Measurements from ENCODE around the gene KRTAP19-3.

DNA sequence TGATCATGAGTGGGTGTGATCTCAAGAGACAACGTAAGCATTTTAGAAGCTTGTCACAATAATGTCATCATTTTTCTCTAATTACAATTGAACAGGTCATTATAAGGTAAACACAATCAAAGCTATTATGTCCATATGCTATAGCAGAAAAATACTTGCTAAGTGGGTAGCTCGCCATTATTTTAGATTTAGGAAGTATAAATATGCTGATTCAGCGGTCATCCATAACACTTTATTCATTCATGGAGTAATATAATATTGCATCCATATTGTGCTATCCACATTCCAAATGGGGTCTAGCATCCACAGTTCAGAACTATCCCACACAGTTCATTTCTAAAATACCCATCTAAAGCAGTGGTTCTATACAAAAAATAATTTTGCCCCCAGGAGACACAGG lies 43.3 kb downstream of the KRTAP19-3 start:
- TF ChIP-seq, protein P1, sequence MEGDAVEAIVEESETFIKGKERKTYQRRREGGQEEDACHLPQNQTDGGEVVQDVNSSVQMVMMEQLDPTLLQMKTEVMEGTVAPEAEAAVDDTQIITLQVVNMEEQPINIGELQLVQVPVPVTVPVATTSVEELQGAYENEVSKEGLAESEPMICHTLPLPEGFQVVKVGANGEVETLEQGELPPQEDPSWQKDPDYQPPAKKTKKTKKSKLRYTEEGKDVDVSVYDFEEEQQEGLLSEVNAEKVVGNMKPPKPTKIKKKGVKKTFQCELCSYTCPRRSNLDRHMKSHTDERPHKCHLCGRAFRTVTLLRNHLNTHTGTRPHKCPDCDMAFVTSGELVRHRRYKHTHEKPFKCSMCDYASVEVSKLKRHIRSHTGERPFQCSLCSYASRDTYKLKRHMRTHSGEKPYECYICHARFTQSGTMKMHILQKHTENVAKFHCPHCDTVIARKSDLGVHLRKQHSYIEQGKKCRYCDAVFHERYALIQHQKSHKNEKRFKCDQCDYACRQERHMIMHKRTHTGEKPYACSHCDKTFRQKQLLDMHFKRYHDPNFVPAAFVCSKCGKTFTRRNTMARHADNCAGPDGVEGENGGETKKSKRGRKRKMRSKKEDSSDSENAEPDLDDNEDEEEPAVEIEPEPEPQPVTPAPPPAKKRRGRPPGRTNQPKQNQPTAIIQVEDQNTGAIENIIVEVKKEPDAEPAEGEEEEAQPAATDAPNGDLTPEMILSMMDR (IDR thresholded peaks at IDR 0.05), result no peak
- no peak for TF ChIP-seq EP300 (IDR thresholded peaks at IDR 0.05)
